ENCODE data around the gene IFT43.
"Not testable (repeated sequence)": the region's sequence is repeated elsewhere in the genome, so short reads cannot be mapped to it uniquely, and the experiment has no call there.

The IFT43 gene

DNA sequence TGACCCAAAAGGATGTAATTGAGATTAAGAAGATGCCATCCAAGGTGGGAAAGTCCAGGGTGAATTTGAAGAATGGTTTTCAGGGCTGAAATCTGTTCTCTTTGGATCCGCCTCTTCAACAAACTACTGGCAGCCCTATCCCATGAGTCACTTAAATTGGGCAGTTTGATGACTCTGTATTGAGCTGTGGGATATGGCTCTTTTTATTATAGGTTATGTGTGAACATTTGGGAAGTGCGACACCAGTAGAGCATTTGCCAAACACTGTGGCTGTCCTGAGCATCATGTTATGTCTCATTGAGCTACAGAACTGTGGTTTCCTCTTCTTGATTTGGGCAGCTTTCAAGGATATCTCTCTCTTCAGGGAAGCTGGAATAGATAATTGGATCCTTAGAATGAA, 22.3 kb downstream of the IFT43 start:
- peaks cover 85% of the 10 kb centered on the region for H3K36me3 Mint-ChIP-seq (ENCODE audit: low read depth)
- no peaks in the 10 kb centered on the region for H3K27me3 Mint-ChIP-seq (ENCODE audit: low read depth, poor library complexity)
- no peak for DNase-seq
- peaks cover 23% of the 10 kb centered on the region for H3K9me3 Mint-ChIP-seq
- no peak overlapping the region for H3K27ac Mint-ChIP-seq
- no peak overlapping the region for H3K4me3 Mint-ChIP-seq
- TF ChIP-seq, protein P1, sequence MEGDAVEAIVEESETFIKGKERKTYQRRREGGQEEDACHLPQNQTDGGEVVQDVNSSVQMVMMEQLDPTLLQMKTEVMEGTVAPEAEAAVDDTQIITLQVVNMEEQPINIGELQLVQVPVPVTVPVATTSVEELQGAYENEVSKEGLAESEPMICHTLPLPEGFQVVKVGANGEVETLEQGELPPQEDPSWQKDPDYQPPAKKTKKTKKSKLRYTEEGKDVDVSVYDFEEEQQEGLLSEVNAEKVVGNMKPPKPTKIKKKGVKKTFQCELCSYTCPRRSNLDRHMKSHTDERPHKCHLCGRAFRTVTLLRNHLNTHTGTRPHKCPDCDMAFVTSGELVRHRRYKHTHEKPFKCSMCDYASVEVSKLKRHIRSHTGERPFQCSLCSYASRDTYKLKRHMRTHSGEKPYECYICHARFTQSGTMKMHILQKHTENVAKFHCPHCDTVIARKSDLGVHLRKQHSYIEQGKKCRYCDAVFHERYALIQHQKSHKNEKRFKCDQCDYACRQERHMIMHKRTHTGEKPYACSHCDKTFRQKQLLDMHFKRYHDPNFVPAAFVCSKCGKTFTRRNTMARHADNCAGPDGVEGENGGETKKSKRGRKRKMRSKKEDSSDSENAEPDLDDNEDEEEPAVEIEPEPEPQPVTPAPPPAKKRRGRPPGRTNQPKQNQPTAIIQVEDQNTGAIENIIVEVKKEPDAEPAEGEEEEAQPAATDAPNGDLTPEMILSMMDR (IDR thresholded peaks at IDR 0.05) = no peak
- peaks cover 25% of the 10 kb centered on the region for H3K4me1 Mint-ChIP-seq

DNA sequence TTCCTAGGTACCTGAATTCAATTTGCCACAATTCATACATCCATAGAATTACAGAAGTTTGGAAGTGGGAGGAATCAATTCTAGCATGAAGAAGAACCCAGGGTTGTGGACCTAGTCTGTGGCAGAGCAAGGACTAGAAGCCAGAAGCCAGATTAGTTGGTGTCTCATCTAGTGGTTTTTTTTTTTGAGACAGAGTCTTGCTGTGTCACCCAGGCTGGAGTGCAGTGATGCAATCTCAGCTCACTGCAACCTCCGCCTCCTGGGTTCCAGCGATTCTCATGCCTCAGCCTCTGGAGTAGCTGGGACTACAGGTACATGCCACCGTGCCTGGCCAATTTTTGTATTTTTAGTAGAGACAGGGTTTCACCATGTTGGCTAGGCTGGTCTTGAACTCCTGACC, 24.1 kb downstream of the IFT43 start:
- Mint-ChIP-seq H3K9me3 (peaks cover 13% of the 10 kb centered on the region), H3K36me3 (ENCODE audit: low read depth) (peaks cover 85% of the 10 kb centered on the region), H3K4me1 (peaks cover 40% of the 10 kb centered on the region)
- not testable (repeated sequence) for H3K27me3 Mint-ChIP-seq (ENCODE audit: low read depth, poor library complexity); H3K27ac Mint-ChIP-seq; H3K4me3 Mint-ChIP-seq; DNase-seq

DNA sequence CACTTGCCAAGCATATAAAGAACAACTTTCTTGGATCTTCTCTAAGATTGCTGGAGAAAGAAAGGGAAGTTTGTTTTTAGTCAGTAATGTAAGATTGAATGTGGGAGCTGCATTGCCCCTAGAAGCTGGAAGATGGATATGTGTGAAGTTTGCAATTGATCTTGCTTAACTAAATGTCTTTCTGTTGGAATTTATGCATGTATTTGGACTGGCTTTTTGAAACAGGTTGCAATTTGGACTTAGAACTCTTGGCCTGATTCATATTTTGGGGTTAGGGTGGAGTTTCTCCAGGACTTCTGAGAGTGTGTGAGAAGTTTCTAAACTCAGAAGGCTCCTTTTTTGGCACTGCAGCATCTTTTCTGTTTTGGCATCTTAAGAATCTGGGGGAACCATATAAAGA, 26.4 kb downstream of the IFT43 start:
- Mint-ChIP-seq H3K27ac (no peak overlapping the region), H3K36me3 (ENCODE audit: low read depth) (peaks cover 85% of the 10 kb centered on the region), H3K4me3 (no peak overlapping the region), H3K9me3 (peaks cover 4% of the 10 kb centered on the region), H3K27me3 (ENCODE audit: low read depth, poor library complexity) (no peaks in the 10 kb centered on the region), H3K4me1 (peaks cover 36% of the 10 kb centered on the region)
- TF ChIP-seq, protein P1 (IDR thresholded peaks at IDR 0.05) = no peak
- no peak for DNase-seq

DNA sequence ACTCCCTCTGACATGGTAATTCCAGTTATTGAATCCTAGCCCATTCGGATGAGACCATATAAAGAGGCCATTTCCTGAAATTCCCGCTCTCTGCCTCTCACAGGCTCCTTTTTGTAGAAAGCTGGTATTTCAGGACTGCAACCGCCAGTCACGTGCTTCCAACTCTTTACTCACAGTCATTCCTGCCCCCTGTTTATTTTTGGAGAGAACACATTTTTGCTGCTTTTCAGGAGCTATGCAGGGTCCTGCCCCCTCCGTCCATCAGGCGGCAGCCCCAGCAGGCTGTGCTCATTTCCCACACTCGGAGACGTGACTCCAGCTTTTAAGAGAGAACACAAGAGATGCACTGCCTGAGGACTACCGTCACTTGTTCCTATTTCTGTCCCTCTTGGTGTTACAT, 26.8 kb downstream of the IFT43 start:
- Mint-ChIP-seq H3K36me3 (ENCODE audit: low read depth) (peaks cover 85% of the 10 kb centered on the region), H3K27ac (no peak overlapping the region), H3K27me3 (ENCODE audit: low read depth, poor library complexity) (no peaks in the 10 kb centered on the region), H3K9me3 (peaks cover 8% of the 10 kb centered on the region), H3K4me1 (peaks cover 32% of the 10 kb centered on the region), H3K4me3 (no peak overlapping the region)
- no peak for DNase-seq
- TF ChIP-seq, protein P1 (IDR thresholded peaks at IDR 0.05) = no peak

DNA sequence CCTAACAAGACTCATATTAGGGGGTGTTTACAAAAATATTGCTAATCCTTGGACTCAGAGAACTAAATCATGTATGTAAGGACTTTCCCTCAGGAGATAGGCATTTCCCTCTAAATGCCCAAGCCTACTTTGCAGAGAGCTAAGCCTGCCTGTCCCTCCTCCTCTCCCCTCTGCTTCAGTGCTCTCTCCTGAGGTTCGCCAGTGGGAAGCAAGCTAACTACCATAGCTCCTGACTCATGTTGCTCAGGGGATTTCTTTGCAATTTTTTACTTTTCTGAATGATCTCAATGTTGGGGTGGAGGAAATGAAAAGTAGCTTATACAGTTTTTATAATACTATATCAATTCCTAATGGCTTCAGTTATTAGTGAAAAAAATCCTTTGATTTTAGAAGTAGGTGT, 29.6 kb downstream of the IFT43 start:
- no peak overlapping the region for H3K4me3 Mint-ChIP-seq
- peak overlapping the region; percentile 67 for H3K27ac Mint-ChIP-seq
- no peaks in the 10 kb centered on the region for H3K27me3 Mint-ChIP-seq (ENCODE audit: low read depth, poor library complexity)
- DNase-seq = no peak
- H3K4me1 Mint-ChIP-seq = peaks cover 31% of the 10 kb centered on the region
- TF ChIP-seq, protein P1 (IDR thresholded peaks at IDR 0.05) = no peak
- H3K36me3 Mint-ChIP-seq (ENCODE audit: low read depth) = peaks cover 98% of the 10 kb centered on the region
- peaks cover 37% of the 10 kb centered on the region for H3K9me3 Mint-ChIP-seq

DNA sequence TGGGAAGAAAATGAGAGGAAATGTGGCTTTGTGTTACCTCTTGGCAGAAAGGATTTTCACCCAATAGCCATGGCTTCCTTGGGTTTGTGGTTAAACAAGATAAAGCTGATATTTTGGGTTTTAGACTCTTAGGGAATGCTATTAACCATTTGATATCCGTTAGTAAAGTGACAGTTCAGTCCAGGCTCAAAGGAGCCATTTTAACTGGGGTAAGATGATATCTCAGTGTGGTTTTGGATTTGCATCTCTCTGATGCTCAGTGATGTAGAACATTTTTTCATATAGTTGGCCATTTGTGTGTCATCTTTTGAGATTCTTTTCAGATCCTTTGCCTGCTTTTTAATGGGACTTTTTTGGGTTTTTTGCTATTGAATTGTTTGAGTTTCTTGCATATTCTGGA, 30.1 kb downstream of the IFT43 start:
- Mint-ChIP-seq H3K36me3 (ENCODE audit: low read depth) (peaks cover 100% of the 10 kb centered on the region), H3K4me3 (no peak overlapping the region)
- no peak for DNase-seq

More for the DNA sequence above, 30.1 kb downstream of the IFT43 start:
- Mint-ChIP-seq H3K27ac (no peak overlapping the region), H3K27me3 (ENCODE audit: low read depth, poor library complexity) (no peaks in the 10 kb centered on the region), H3K4me1 (peaks cover 31% of the 10 kb centered on the region), H3K9me3 (peaks cover 41% of the 10 kb centered on the region)
- TF ChIP-seq, protein P1 (IDR thresholded peaks at IDR 0.05) = no peak
